Measurements from ENCODE around the gene DENND4A.
"Not testable (repeated sequence)": the region's sequence is repeated elsewhere in the genome, so short reads cannot be mapped to it uniquely, and the experiment has no call there.

DENND4A gene

DNA sequence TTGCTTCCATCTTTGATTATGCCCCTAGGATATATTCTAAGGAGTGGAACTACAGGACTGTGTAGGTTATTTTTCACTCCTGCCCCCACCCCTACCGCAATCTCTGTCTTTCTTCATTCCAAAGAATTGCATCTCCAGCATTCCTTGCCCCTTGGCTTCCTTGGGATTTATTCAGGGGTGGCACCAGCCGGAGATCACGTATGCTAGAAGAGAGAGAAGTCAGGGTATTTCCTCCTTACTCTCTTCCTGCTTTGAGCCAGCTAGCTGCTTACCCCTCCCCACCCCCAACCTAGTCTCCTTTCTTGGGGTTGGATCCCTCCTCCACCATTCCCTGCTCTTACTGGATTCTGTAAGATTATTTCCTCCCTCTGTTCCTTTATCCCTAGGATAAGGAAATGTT, 35.0 kb upstream of the DENND4A start:
- no peaks in the 10 kb centered on the region for H3K27me3 Mint-ChIP-seq
- H3K4me3 Mint-ChIP-seq = peak overlapping the region; percentile 55
- no peaks in the 10 kb centered on the region for H3K36me3 Mint-ChIP-seq (ENCODE audit: low read depth)
- ATAC-seq (no peak), DNase-seq (no peak)
- H3K9me3 Mint-ChIP-seq = no peaks in the 10 kb centered on the region
- H3K4me1 Mint-ChIP-seq = peaks cover 63% of the 10 kb centered on the region
- peak overlapping the region; percentile 89 for H3K27ac Mint-ChIP-seq

DNA sequence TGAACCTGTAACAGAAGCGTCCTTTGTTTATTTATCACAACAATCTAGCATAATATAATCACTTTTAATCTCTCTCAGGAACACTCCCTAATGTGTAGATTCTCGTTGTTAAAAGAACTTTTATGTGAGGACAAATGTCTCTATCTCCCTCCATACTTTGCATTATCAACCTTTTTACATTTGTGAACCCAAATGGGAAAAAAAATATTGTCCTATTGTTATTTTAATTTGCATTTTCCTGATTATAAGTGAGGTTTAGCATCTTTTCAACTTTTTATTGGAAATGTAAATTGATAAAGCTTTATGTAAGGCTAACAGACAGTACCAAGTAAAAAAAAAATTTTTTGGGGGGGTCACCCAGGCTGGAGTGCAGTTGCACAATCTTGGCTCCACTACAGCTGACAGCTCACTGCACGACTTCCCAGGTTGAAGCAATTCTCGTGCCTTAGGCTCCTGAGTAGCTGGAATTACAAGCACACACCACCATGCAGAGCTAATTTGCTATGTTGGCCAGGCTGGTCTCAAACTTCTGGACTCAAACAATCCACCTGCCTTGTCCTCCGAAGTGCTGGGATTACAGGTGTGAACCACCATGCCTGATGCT, 33.0 kb upstream of the DENND4A start:
- no peak for DNase-seq
- no peak overlapping the region for H3K4me3 Mint-ChIP-seq

DNA sequence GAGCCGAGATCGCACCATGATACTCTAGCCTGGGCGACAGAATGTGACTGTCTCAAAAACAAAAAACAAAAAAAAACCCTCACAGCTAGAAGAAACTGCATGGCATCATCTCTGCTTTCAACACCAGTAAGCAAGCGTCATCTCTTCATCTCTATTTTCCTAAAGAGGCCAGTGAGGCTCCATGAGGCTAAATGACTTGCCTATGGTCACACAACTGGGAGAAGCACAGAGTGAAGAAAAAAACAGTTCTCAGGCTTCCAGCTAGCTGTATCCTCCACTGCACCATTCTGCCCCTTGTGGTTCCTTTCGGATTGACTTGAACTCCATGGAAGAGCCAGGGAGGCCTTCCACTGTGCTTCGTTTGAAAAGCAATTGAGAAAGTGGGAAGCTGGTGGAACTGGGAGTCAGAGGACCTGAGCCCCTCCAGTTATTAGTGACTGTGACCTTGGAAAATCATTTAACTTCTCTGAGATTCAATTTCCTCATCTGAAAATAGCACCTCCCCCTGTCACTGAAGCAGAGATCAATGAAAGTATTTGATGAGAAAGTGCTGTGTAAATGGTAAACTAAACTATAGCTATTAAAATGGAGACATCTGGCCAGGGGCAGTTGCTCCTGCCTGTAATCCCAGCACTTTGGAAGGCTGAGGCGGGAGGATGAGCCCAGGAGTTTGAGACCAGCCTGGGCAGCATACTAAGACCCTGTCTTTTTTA, 32.1 kb upstream of the DENND4A start:
- Mint-ChIP-seq H3K4me3 (no peak overlapping the region), H3K36me3 (ENCODE audit: low read depth) (no peaks in the 10 kb centered on the region), H3K9me3 (no peaks in the 10 kb centered on the region), H3K27ac (peak overlapping the region; percentile 22), H3K4me1 (peaks cover 70% of the 10 kb centered on the region), H3K27me3 (no peaks in the 10 kb centered on the region)
- no peak for DNase-seq
- no peak for ATAC-seq

More for the DNA sequence above, 33.0 kb upstream of the DENND4A start:
- Mint-ChIP-seq H3K4me1 (peaks cover 65% of the 10 kb centered on the region), H3K9me3 (no peaks in the 10 kb centered on the region), H3K27ac (no peak overlapping the region), H3K27me3 (no peaks in the 10 kb centered on the region), H3K36me3 (ENCODE audit: low read depth) (no peaks in the 10 kb centered on the region)
- ATAC-seq = no peak

DNA sequence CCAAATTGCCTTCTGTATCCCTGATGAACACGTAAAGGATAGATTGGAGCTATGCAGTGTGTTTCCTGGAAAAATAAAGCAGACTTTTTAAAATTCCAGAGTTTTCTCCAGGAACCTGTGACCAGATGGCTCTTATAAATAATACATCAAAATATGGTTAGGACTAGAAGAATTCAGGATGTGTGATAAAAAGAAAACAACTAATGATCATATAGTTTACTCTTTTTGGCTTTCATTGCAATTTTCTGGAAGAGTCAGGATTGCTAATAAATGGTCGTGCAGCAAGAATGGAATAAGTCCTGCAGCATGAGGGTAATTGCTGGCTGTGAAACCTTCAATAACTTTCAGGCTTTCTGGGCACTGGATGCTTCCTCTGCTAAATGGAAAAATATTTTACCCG, 30.2 kb upstream of the DENND4A start:
- Mint-ChIP-seq H3K27me3 (peaks cover 1% of the 10 kb centered on the region), H3K4me3 (no peak overlapping the region), H3K9me3 (no peaks in the 10 kb centered on the region), H3K36me3 (ENCODE audit: low read depth) (peaks cover 3% of the 10 kb centered on the region), H3K27ac (no peak overlapping the region), H3K4me1 (peaks cover 69% of the 10 kb centered on the region)
- no peak for ATAC-seq
- DNase-seq = no peak

DNA sequence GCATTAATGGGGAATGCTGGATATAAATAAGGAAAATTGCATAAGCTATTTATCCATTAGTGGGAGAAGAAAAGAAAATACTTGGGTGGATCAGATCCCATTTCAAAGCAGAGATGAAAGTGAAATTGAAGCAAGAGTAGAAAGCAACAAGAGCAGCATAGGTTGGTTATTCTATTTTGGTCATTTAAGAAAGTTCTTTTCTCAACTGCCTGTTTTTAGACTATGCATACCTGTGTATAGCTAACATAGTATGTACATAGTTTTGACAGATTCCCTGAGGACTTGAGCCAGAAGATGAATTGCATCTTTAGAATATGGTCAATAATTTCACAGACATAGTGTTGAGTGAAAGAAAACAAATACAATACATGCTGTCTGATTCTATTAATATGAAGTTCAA, 29.0 kb upstream of the DENND4A start:
- Mint-ChIP-seq H3K27ac (peak overlapping the region; percentile 50), H3K4me1 (peaks cover 74% of the 10 kb centered on the region), H3K4me3 (no peak overlapping the region), H3K36me3 (ENCODE audit: low read depth) (peaks cover 6% of the 10 kb centered on the region), H3K27me3 (peaks cover 4% of the 10 kb centered on the region), H3K9me3 (peaks cover 5% of the 10 kb centered on the region)
- no peak for DNase-seq
- ATAC-seq = no peak

DNA sequence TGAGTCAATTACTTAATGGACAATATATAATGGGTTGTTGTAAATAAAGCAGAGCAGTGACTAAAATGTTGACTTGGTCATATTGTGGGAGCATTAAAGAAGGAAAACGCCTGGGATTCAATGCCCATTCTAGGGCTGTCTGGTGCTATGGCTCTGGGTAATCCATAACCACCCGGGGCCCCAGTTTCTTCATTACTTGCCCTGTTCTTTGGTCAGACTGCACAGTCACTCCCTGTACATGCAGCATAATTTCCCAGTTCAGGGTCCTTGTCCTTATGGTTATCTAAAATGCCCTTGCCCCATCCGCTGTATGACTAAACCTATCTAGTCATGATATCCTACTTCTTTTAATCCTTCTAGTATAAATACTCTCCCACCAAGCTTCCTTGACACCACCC, 27.5 kb upstream of the DENND4A start:
- peak overlapping the region; percentile 65 for H3K4me3 Mint-ChIP-seq

DNA sequence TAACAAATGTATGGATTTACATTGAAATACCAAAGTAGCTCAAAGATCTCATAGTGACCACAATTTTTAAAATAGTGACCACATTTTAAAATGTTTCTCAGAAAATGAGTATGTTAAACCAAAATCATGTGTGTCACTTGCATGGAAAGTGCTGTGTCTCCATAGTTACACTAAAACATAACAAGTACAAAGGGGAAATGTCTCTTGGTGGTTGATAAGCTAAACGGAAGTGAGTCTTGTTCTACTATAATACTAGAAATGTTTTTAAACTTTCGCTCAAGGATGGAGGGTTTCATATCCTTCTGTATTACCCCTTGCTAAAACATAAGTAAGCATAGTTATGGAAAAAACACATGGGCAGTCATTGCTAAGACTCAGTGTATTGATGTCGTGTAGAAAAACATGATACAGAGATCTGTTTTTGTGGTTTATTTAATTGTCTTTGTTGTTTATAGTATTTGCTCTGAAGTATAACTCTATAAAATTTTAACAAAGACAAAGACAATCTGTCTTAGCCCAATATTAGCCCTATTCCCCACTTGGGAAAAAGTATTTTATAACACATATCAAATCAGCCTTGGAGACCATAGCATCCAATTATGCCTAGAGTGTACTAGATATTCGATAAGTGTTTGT, 27.0 kb upstream of the DENND4A start:
- H3K27me3 Mint-ChIP-seq = peaks cover 4% of the 10 kb centered on the region
- peaks cover 75% of the 10 kb centered on the region for H3K4me1 Mint-ChIP-seq
- peaks cover 5% of the 10 kb centered on the region for H3K9me3 Mint-ChIP-seq
- peak overlapping the region; percentile 91 for H3K27ac Mint-ChIP-seq
- ATAC-seq = peak; percentile 84
- peak overlapping the region; percentile 65 for H3K4me3 Mint-ChIP-seq
- peaks cover 6% of the 10 kb centered on the region for H3K36me3 Mint-ChIP-seq (ENCODE audit: low read depth)
- DNase-seq = no peak

More for the DNA sequence above, 27.5 kb upstream of the DENND4A start:
- Mint-ChIP-seq H3K9me3 (peaks cover 5% of the 10 kb centered on the region), H3K27ac (peak overlapping the region; percentile 91), H3K27me3 (peaks cover 4% of the 10 kb centered on the region), H3K4me1 (peaks cover 78% of the 10 kb centered on the region), H3K36me3 (ENCODE audit: low read depth) (peaks cover 6% of the 10 kb centered on the region)
- DNase-seq = no peak
- ATAC-seq = peak; percentile 21

DNA sequence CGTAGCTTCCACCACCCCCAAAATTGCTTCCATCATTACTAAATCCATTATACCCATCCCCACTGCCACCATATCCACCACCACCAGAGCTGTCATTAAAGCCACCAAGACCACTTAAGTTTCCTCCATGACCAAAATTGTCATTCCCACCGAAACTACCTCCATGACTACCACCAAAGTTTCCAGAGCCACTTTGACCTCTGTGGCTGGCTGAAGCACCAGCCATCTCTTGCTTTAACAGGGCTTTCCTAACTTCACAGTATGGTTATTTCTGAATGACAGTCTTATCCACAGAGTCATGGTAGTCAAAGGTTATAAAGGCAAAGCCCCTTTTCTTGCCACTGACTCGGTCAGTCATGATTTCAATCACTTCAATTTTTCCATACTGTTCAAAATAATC, 24.3 kb upstream of the DENND4A start:
- Mint-ChIP-seq H3K9me3 (peaks cover 10% of the 10 kb centered on the region), H3K36me3 (ENCODE audit: low read depth) (peaks cover 9% of the 10 kb centered on the region), H3K27ac (peak overlapping the region; percentile 96), H3K4me3 (peak overlapping the region; percentile 67), H3K27me3 (peaks cover 4% of the 10 kb centered on the region), H3K4me1 (peaks cover 62% of the 10 kb centered on the region)
- peak; percentile 59 for DNase-seq
- ATAC-seq = peak; percentile 68

DNA sequence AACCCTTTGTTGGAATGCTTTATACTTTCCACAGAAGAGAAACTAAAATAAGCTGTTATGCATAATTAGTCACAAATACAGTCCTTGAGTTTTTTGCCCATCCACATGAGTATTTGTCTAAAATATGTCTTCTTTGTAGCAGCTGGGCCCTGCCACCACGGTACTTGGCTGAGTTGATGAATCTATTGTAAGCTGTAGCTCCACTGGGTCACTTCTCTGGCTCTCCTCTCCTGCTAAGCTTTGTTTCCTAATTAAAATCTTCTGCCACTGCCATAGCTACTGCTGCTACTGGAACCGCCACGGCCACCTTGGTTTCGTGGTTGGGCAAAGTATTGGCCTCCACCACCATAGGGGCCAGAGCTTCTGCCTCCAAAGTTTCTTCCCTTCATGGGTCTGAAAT, 23.9 kb upstream of the DENND4A start:
- not testable (repeated sequence) for H3K27me3 Mint-ChIP-seq; H3K36me3 Mint-ChIP-seq (ENCODE audit: low read depth); H3K9me3 Mint-ChIP-seq; ATAC-seq
- H3K27ac Mint-ChIP-seq = peak overlapping the region; percentile 96
- DNase-seq = peak; percentile 48
- H3K4me3 Mint-ChIP-seq = peak overlapping the region; percentile 67
- peaks cover 59% of the 10 kb centered on the region for H3K4me1 Mint-ChIP-seq

DNA sequence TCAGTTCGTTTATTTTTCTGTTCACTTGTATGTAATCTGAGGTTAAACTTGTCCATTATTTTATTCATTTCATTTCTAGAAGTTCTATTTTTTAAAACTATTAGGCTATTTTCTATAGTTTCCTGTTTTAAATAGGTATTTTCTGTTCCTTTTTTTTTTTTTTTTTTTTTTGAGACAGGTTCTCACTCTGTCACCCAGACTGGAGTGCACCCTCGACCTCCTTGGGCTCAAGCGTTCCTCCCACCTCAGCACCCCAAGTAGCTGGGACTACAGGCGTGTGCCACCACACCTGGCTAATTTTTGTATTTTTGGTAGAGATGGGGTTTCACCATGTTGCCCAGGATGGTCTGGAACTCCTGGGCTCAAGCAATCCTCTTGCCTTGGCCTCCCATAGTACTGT, 22.2 kb upstream of the DENND4A start:
- not testable (repeated sequence) for H3K27me3 Mint-ChIP-seq; H3K27ac Mint-ChIP-seq; H3K36me3 Mint-ChIP-seq (ENCODE audit: low read depth); ATAC-seq; H3K9me3 Mint-ChIP-seq; H3K4me3 Mint-ChIP-seq; DNase-seq
- H3K4me1 Mint-ChIP-seq = peaks cover 49% of the 10 kb centered on the region

DNA sequence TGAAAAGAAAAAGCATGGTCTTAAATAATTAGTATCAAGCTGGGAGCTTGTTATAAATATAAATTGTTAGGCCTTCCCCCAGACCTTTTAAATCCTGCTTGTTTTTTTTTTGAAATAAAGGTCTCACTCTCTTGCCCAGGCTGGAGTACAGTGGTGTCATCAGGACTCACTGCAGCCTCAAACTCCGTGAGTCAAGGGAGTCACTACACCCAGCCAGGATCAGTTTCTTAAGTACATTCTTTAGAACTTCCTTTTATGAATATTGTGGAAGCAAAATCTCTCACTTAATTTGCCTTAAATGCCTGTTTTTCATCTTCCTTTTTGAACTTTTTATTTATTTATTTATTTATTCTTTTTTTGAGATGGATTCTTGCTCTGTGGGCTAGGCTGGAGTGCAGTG, 20.8 kb upstream of the DENND4A start:
- peaks cover 3% of the 10 kb centered on the region for H3K27me3 Mint-ChIP-seq
- H3K9me3 Mint-ChIP-seq = peaks cover 10% of the 10 kb centered on the region
- peaks cover 38% of the 10 kb centered on the region for H3K4me1 Mint-ChIP-seq
- no peak overlapping the region for H3K4me3 Mint-ChIP-seq
- H3K27ac Mint-ChIP-seq = no peak overlapping the region
- H3K36me3 Mint-ChIP-seq (ENCODE audit: low read depth) = peaks cover 7% of the 10 kb centered on the region
- ATAC-seq = no peak
- DNase-seq = no peak

DNA sequence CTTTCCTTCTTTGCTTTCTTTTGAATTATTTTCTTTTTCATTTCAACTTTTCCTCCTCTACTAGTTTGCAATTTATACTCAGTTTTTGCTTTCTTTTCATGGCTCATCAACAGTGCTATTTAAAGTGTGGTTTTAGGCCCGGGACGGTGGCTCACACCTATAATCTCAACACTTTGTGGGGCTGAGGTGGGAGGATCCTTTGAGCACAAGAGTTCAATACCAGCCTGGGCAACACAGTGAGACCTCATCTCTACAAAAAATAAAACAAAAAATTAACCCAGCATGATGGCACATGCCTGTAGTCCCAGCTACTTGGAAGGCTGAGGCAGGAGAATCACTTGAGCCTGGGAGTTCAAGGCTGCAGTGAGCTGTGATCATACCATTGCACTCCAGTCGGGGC, 20.4 kb upstream of the DENND4A start:
- ATAC-seq (no peak), DNase-seq (no peak)
- H3K4me1 Mint-ChIP-seq = peaks cover 39% of the 10 kb centered on the region
- H3K36me3 Mint-ChIP-seq (ENCODE audit: low read depth) = peaks cover 7% of the 10 kb centered on the region
- peaks cover 10% of the 10 kb centered on the region for H3K9me3 Mint-ChIP-seq
- peaks cover 3% of the 10 kb centered on the region for H3K27me3 Mint-ChIP-seq
- H3K4me3 Mint-ChIP-seq = no peak overlapping the region
- no peak overlapping the region for H3K27ac Mint-ChIP-seq

DNA sequence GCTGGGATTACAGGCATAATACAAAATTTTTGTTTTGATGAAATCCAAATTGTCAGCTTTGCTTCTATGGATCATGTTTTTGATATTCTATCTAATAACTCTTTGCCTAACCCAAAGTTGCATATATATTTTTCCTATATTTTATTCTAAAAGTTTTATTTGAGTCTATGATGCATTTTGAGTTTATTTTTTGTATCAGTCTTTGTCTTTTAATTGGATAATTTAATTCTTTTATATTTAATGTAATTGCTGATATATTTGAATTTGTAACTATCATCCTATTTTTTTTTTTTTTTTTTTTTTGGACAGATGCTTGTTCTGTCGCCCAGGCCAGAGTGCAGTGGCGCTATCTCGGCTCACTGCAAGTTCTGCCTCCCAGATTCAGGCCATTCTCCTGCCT, 19.7 kb upstream of the DENND4A start:
- Mint-ChIP-seq H3K36me3 (ENCODE audit: low read depth) (peaks cover 7% of the 10 kb centered on the region), H3K4me1 (peaks cover 36% of the 10 kb centered on the region), H3K27me3 (peaks cover 3% of the 10 kb centered on the region), H3K9me3 (peaks cover 10% of the 10 kb centered on the region), H3K4me3 (no peak overlapping the region), H3K27ac (no peak overlapping the region)
- DNase-seq (no peak), ATAC-seq (no peak)

DNA sequence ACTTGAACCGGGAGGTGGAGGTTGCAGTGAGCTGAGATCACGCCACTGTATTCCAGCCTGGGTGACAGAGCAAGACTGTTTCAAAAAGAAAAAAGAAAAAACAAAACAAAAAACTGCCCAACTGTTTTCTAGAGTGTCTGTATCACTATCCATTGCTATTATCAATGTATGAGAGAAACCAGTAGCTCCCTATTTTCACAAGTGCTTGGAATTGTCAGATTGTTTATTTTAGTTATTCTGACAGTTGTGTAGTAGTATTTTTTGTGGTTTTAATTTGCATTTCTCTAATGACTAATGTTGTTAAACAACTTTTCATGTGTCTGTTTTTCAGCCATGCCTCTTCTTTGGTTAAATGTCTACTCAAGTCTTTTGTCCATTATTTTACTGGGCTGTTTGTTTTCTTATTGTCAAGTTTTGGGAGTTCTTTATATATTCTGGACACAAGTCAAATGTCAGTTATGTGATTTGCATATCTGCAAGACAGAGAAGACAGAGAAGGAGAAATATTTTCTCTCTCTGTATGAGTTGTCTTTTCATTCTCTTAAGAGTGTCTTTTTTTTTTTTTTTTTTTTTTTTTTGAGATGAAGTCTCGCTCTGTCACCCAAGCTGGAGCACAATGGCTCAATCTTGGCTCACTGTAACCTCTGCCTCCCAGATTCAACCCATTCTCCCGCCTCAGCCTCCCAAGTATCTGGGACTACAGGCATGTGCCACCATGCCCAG, 19.1 kb upstream of the DENND4A start:
- not testable (repeated sequence) for H3K27me3 Mint-ChIP-seq; H3K27ac Mint-ChIP-seq; ATAC-seq; DNase-seq; H3K4me3 Mint-ChIP-seq; H3K36me3 Mint-ChIP-seq (ENCODE audit: low read depth); H3K9me3 Mint-ChIP-seq
- H3K4me1 Mint-ChIP-seq = peaks cover 36% of the 10 kb centered on the region
